Osteoblast (primary cell): ENCODE data around the gene TMEM209. TPM values are rescaled to one million over a fixed set of nuclear protein-coding genes. Genes with fewer than 3 reads are reported as not detected.

ENCODE experiments used
- DNase-seq: peaks from one replicate; pipeline ENCODE4 v3.0.0; 2011; ENCODE audit warnings: low spot score, mixed read lengths; ENCODE audit not compliant: insufficient read length; ENCODE audit errors: missing footprints
- H2AFZ ChIP-seq: 2 replicates; pipeline ENCODE4 v1.6.0; 2011; ENCODE audit warnings: mild to moderate bottlenecking, low read length
- H3K27ac ChIP-seq: 2 replicates; pipeline ENCODE4 v1.5.1; 2011; ENCODE audit warnings: mild to moderate bottlenecking, low read depth, low read length, moderate library complexity
- H3K27me3 ChIP-seq: 2 replicates; pipeline ENCODE4 v1.6.0; 2012; ENCODE audit warnings: mild to moderate bottlenecking, control low read depth, inconsistent platforms, low read length, moderate library complexity; ENCODE audit not compliant: insufficient read depth
- H3K36me3 ChIP-seq: 2 replicates; pipeline ENCODE4 v1.5.1; 2011; ENCODE audit warnings: mild to moderate bottlenecking, low read length, control low read depth, moderate library complexity; ENCODE audit not compliant: insufficient read depth
- H3K4me1 ChIP-seq: 2 replicates; pipeline ENCODE4 v1.5.1; 2011; ENCODE audit warnings: mild to moderate bottlenecking, low read length, control low read depth, moderate library complexity; ENCODE audit not compliant: insufficient read depth
- H3K4me2 ChIP-seq: 2 replicates; pipeline ENCODE4 v1.6.0; 2011; ENCODE audit warnings: mild to moderate bottlenecking, low read length; ENCODE audit not compliant: insufficient read depth
- H3K4me3 ChIP-seq: fragments of 200-600 bp; sonication (generic); 3 replicates; pipeline ENCODE4 v1.5.1; 2012; ENCODE audit warnings: mild to moderate bottlenecking, low read length, inconsistent platforms; ENCODE audit not compliant: insufficient read depth
- H3K79me2 ChIP-seq: 2 replicates; pipeline ENCODE4 v1.6.0; 2012; ENCODE audit warnings: mild to moderate bottlenecking, low read length, control low read depth, inconsistent platforms; ENCODE audit not compliant: insufficient read depth
- H3K9me3 ChIP-seq: 2 replicates; pipeline ENCODE4 v1.5.1; 2011; ENCODE audit warnings: low read depth, low read length, control low read depth
- H4K20me1 ChIP-seq: 2 replicates; pipeline ENCODE4 v1.6.0; 2012; ENCODE audit warnings: mild to moderate bottlenecking, low read length, control low read depth; ENCODE audit not compliant: insufficient read depth
- CTCF ChIP-seq: IDR thresholded peaks from 2 replicates; pipeline ENCODE4 v1.5.1; 2011; ENCODE audit warnings: mild to moderate bottlenecking, low read depth, low read length, moderate library complexity; ENCODE audit errors: extremely low read depth
- total RNA-seq: library from RNA; depleted of rRNA; stranded (reverse); fragments of >200 nt; gene quantifications from 2 replicates; pipeline ENCODE4 v1.2.3, GENCODE V29; 2012

TMEM209 gene
- total RNA-seq, 1 donor = 19.9 TPM

GRCh38 chr7:130216750-130217149, 11.5 kb upstream of the TMEM209 start:
- H3K27me3 ChIP-seq = no peaks in the 10 kb centered on the region
- H3K27ac ChIP-seq = no peak overlapping the region
- H3K36me3 ChIP-seq = no peaks in the 10 kb centered on the region
- TF ChIP-seq CTCF = no peak
- H3K9me3 ChIP-seq = no peaks in the 10 kb centered on the region
- no peak overlapping the region for H3K4me3 ChIP-seq
- H3K4me1 ChIP-seq = no peaks in the 10 kb centered on the region
- no peak for DNase-seq
- no peaks in the 10 kb centered on the region for H4K20me1 ChIP-seq
- no peaks in the 10 kb centered on the region for H3K79me2 ChIP-seq
- H2AFZ ChIP-seq = no peak overlapping the region
- no peak overlapping the region for H3K4me2 ChIP-seq

- no peak for TF ChIP-seq CTCF
- Histone ChIP-seq H3K27me3 (no peaks in the 10 kb centered on the region), H3K27ac (no peak overlapping the region), H3K4me3 (no peak overlapping the region), H3K4me1 (no peaks in the 10 kb centered on the region), H3K36me3 (no peaks in the 10 kb centered on the region), H4K20me1 (no peaks in the 10 kb centered on the region), H3K9me3 (no peaks in the 10 kb centered on the region), H2AFZ (no peak overlapping the region), H3K4me2 (no peak overlapping the region), H3K79me2 (no peaks in the 10 kb centered on the region)
- DNase-seq = no peak
Measured at GRCh38 chr7:130216025-130216424, 10.8 kb upstream of the TMEM209 start.

- H3K79me2 ChIP-seq = no peaks in the 10 kb centered on the region
- no peak for DNase-seq
- H3K4me3 ChIP-seq = no peak overlapping the region
- no peak overlapping the region for H2AFZ ChIP-seq
- H3K4me1 ChIP-seq = peaks cover 5% of the 10 kb centered on the region
- H3K4me2 ChIP-seq = no peak overlapping the region
- no peak overlapping the region for H3K27ac ChIP-seq
- no peaks in the 10 kb centered on the region for H4K20me1 ChIP-seq
- no peaks in the 10 kb centered on the region for H3K27me3 ChIP-seq
- TF ChIP-seq CTCF = no peak
- H3K36me3 ChIP-seq = no peaks in the 10 kb centered on the region
- no peaks in the 10 kb centered on the region for H3K9me3 ChIP-seq
Measured at GRCh38 chr7:130213828-130214227, 8.6 kb upstream of the TMEM209 start.

- TF ChIP-seq CTCF = no peak
- H3K4me1 ChIP-seq = peaks cover 12% of the 10 kb centered on the region
- no peaks in the 10 kb centered on the region for H3K27me3 ChIP-seq
- H3K4me2 ChIP-seq = peak overlapping the region; percentile 25
- no peaks in the 10 kb centered on the region for H3K9me3 ChIP-seq
- H3K27ac ChIP-seq = peak overlapping the region; percentile 45
- peak; percentile 59 for DNase-seq
- H2AFZ ChIP-seq = peak overlapping the region; percentile 17
- H3K36me3 ChIP-seq = no peaks in the 10 kb centered on the region
- H3K4me3 ChIP-seq = no peak overlapping the region
- H3K79me2 ChIP-seq = no peaks in the 10 kb centered on the region
- no peaks in the 10 kb centered on the region for H4K20me1 ChIP-seq
Measured at GRCh38 chr7:130210181-130210935, 5.2 kb upstream of the TMEM209 start.
